ENCODE measurements around the gene RFPL3.

GRCh38 chr22:32409977-32410376 is 52.3 kb downstream of the RFPL3 start:
- no peak for TF ChIP-seq POLR2A (IDR thresholded peaks at IDR 0.05)
- TF ChIP-seq EP300 (IDR thresholded peaks at IDR 0.05), result no peak

All from tibial nerve (tissue), 3 donors.